Measurements from ENCODE around the gene CCDC187.

Gene CCDC187

DNA sequence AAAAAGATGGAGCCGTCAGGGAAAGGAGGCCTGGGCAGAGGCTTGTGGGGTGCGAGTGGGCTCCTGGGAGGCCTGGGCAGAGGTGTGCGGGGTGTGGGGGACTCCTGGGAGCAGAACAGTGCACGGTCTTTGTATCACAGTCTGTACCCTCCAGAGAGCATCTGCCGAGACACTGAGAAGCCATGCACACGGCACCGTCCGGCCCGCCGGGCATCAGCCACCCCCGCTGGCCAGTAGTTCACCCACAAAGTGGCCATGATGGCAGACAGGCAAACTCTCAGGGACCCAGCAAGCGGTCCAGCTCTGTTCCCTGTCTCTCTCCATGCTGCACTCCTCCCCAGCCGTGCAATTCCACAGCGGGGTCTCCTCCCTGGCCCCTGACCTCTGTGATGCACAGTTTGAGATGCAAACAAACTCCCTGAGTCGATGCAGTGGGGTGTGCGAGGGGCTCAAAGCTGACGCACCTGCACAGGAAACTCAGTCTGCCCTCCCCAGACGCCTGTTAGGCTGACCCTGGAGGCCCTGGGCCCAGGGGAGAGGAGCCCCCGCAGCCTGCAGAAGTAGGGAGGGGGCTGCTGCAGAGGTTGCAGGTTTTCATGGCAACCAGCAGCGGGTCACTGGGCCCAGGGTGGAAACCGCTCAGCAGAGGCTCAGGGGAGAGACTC lies 14.3 kb upstream of the CCDC187 start:
- H3K4me1 Mint-ChIP-seq (ENCODE audit: low read depth in 2 of 2): peaks cover 16 to 21% of the 10 kb centered on the region in 2 donors
- DNase-seq (no peak), ATAC-seq (replicated peaks) (no peak)
- H3K36me3 Mint-ChIP-seq (ENCODE audit: insufficient read depth): peaks cover 25% of the 10 kb centered on the region
- no peak overlapping the region for H3K4me3 Mint-ChIP-seq
- H3K9me3 Mint-ChIP-seq: peaks cover 17 to 22% of the 10 kb centered on the region in 2 donors
- H3K27me3 Mint-ChIP-seq: no peaks in the 10 kb centered on the region
- no peak overlapping the region for H3K27ac Mint-ChIP-seq

DNA sequence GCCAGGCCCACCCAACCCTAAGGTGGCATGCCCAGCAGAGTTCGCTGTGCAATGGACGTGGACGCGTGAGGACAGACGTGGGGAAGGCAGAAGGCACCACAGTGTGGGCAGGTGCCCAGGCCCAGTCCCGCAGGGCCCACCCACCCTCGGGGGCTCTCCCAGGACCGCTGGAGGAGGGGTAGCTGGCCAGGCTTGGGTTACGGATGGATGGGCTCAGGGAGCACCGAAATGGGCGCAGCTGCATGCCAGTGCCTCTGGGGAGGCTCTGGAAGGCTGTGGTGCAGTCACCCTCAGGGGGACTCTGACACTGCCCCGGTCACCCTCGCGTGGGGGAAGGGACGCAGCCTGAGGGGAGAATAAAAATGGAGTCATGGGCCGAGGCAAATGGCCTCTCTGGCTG lies 13.8 kb upstream of the CCDC187 start:
- Mint-ChIP-seq H3K27ac (no peak overlapping the region), H3K27me3 (no peaks in the 10 kb centered on the region), H3K9me3 (peaks cover 17 to 22% of the 10 kb centered on the region in 2 donors), H3K4me1 (ENCODE audit: low read depth in 2 of 2) (peaks cover 16 to 20% of the 10 kb centered on the region in 2 donors), H3K36me3 (ENCODE audit: insufficient read depth) (peaks cover 25% of the 10 kb centered on the region), H3K4me3 (no peak overlapping the region)
- no peak for ATAC-seq (replicated peaks)
- DNase-seq: no peak

DNA sequence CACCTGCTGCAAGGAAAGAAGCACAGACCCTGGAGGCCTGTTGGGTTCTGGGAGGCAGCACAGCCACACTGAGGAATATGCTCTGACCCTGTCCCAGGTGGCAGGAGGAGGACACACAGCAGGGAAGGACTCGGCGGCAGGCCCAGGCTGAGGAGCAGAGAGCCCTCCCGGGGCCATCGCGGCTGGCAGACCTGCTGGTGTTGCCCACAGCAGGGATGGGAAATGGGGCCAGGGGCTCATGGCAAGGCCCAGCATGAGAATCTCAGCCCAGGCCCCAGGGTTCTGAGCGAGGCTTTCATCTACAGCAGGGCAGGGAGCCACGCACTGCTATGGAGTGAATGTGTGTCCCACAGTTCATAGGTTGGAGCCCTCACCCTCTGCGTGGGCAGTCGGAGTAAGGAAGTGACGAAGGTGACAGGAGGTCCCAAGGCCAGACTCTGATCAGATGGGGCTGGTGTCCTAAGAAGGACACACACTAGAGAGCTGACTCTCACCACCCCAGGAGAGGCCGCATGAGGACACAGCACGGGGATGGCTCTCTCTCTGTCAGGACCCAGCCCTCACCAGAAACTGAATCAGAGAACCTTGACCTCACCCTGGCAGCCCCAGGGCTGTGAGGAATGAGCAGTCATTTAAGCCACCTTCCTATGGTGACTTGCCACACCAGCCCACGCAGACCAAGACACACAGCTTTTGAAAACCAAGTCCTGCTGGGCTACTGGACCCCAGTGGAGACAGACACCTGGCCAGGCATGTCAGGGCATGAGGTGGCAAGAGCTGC lies 13.2 kb upstream of the CCDC187 start:
- Mint-ChIP-seq H3K27ac (peak overlapping the region; percentile 99), H3K4me3 (peak overlapping the region; percentile 65 to 71), H3K9me3 (peaks cover 17 to 22% of the 10 kb centered on the region in 2 donors)

DNA sequence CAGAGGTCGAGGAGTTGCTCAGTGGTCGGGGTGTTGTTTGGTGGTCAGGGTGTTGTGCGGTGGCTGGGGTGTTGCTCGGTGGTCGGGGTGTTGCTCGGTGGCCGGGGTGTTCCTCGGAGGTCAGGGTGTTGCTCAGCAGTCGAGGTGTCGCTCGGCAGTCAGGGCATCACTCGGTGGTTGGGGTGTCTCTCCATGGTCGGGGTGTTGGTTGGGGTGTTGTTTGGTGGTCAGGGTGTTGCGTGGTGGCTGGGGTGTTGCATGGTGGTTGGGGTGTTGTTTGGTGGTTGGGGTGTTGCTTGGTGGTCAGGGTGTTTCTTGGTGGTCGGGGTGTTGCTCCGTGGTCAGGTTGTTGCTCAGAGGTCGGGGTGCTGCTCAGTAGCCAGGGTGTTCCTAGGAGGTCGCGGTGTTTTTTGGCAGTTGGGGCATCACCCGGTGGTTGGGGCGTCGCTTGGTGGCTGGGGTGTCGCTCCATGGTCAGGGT lies 12.4 kb upstream of the CCDC187 start:
- peak; percentile 73 to 82 (median 74) for DNase-seq
- peak overlapping the region; percentile 99 for H3K27ac Mint-ChIP-seq
- peak overlapping the region; percentile 65 to 71 for H3K4me3 Mint-ChIP-seq
- H3K36me3 Mint-ChIP-seq (ENCODE audit: insufficient read depth): peaks cover 25% of the 10 kb centered on the region
- peaks cover 17 to 22% of the 10 kb centered on the region in 2 donors for H3K9me3 Mint-ChIP-seq
- H3K27me3 Mint-ChIP-seq: no peaks in the 10 kb centered on the region
- H3K4me1 Mint-ChIP-seq (ENCODE audit: low read depth in 2 of 2): peaks cover 16 to 20% of the 10 kb centered on the region in 2 donors
- peak; percentile 76 for ATAC-seq (replicated peaks)

More for the DNA sequence above, 13.2 kb upstream of the CCDC187 start:
- Mint-ChIP-seq H3K27me3 (no peaks in the 10 kb centered on the region), H3K4me1 (ENCODE audit: low read depth in 2 of 2) (peaks cover 16 to 20% of the 10 kb centered on the region in 2 donors), H3K36me3 (ENCODE audit: insufficient read depth) (peaks cover 25% of the 10 kb centered on the region)
- DNase-seq: no peak
- ATAC-seq (replicated peaks): no peak

DNA sequence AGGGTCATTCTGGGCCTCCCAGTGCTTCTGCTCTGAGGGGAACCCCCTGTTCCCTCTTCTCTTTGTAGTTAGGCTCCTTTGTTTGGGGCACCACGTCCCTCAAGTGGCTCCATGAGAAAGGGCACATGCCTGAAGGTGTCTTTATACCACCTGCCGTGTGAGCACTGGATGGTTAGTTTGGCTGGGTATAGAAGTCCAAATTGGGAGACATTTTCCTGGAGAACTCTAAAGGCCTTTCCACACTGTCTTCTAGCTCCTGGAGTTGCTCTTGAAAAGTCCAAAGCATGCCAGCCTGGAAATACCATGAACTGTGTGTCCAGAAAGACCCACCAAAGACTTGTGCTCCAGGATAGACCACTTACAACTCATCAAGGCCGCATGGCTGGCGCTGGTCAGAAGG lies 11.1 kb upstream of the CCDC187 start:
- Mint-ChIP-seq H3K27me3 (no peaks in the 10 kb centered on the region), H3K27ac (peak overlapping the region; percentile 99), H3K36me3 (ENCODE audit: insufficient read depth) (peaks cover 25% of the 10 kb centered on the region), H3K4me3 (peak overlapping the region; percentile 65 to 71), H3K9me3 (peaks cover 17 to 22% of the 10 kb centered on the region in 2 donors), H3K4me1 (ENCODE audit: low read depth in 2 of 2) (peaks cover 16 to 20% of the 10 kb centered on the region in 2 donors)
- ATAC-seq (replicated peaks): no peak
- DNase-seq: no peak

DNA sequence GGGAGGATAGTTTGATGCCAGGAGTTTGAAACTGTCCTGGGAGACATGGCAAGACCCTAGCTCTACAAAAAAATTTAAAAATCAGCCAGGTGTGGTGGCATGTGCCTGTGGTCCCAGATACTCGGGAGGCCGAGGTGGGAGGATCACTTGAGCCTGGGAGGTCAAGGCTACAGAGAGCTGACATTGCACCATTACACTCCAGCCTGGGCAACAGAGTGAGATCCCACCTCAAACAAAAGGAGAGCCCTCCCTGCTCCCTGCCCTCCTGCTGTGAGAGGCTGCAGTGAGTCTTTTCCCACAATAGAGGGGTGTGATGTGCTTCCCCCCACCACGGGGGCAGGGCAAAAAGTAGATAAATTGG lies 10.1 kb upstream of the CCDC187 start:
- Mint-ChIP-seq H3K4me1 (ENCODE audit: low read depth in 2 of 2) (peaks cover 16 to 20% of the 10 kb centered on the region in 2 donors), H3K27ac (no peak overlapping the region), H3K36me3 (ENCODE audit: insufficient read depth) (peaks cover 21% of the 10 kb centered on the region), H3K4me3 (no peak overlapping the region), H3K9me3 (peaks cover 17 to 22% of the 10 kb centered on the region in 2 donors), H3K27me3 (no peaks in the 10 kb centered on the region)
- ATAC-seq (replicated peaks) (no peak), DNase-seq (no peak)

DNA sequence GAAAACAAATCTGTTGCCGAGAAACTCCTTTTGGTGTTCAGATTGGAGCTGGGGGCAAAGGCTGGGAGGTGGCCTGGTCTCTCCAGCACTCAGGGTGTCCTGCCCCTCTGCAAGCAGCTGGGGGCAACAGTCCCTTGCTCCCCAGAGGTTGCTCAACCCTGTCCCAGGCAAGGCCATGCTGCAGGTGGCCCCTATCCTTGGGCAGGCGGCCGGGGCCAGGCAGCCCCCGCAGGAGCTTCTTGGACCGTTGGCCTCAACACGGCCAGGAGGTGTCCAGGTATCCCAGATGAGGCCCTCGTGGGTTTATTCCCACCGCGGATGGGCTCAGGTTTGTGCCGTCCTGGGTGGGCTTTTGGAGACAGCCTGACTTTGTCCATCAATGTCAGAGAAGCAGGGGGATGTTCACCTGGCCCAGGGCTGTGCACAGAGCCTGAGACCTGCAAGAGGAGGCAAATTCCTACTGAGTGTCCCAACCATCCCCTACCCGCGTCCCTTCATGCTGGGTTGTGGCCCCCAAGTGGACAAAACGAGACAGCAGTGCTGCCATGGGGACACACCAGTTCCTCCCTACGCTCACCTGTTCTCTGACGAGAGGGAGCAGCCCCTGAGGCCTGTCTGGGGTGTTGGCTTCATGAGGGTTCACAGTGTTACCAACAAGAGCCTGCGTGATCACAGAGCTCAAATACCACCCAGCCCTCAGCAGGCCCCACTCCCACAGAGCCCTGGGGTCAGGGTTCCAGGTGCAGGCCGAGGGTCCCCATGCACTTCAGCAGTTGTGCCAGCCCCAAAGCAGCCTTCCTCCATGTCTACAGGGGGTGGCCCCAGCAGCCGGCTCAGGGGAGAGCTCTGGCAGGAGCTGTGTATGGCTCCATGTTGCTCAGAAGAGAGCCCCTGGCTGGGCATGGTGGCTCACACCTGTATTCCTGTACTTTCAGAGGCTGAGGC lies 9.5 kb upstream of the CCDC187 start:
- Mint-ChIP-seq H3K4me3 (no peak overlapping the region), H3K4me1 (ENCODE audit: low read depth in 2 of 2) (peaks cover 16 to 20% of the 10 kb centered on the region in 2 donors), H3K27ac (no peak overlapping the region), H3K9me3 (peaks cover 17 to 22% of the 10 kb centered on the region in 2 donors), H3K36me3 (ENCODE audit: insufficient read depth) (peaks cover 21% of the 10 kb centered on the region), H3K27me3 (no peaks in the 10 kb centered on the region)
- ATAC-seq (replicated peaks): no peak
- no peak for DNase-seq

DNA sequence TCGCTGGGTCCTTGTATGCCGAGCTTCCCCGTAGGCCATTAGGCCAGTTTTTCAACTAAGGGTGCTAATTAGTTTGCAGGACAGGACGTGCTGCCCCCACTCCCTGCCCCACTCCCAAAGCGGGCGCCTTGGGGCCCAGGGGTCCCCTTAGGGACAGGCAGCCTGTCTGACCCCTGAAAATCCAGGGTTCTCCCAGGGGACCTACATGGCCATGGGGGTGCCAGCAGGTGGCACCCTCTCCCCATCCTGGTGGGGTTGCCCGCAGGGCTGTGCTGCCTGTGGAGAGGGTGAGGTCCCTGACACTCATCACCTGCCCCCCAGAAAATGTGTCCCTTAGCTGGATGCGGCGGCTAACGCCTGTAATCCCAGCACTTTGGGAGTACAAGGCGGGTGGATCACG lies 8.5 kb upstream of the CCDC187 start:
- H3K27me3 Mint-ChIP-seq: no peaks in the 10 kb centered on the region
- ATAC-seq (replicated peaks) (no peak), DNase-seq (peak in 1 of 3 experiments; percentile 32)
- H3K9me3 Mint-ChIP-seq: peaks cover 17 to 22% of the 10 kb centered on the region in 2 donors
- H3K4me1 Mint-ChIP-seq (ENCODE audit: low read depth in 2 of 2): peaks cover 16 to 20% of the 10 kb centered on the region in 2 donors
- no peak overlapping the region for H3K4me3 Mint-ChIP-seq
- no peak overlapping the region for H3K27ac Mint-ChIP-seq
- peaks cover 21% of the 10 kb centered on the region for H3K36me3 Mint-ChIP-seq (ENCODE audit: insufficient read depth)

DNA sequence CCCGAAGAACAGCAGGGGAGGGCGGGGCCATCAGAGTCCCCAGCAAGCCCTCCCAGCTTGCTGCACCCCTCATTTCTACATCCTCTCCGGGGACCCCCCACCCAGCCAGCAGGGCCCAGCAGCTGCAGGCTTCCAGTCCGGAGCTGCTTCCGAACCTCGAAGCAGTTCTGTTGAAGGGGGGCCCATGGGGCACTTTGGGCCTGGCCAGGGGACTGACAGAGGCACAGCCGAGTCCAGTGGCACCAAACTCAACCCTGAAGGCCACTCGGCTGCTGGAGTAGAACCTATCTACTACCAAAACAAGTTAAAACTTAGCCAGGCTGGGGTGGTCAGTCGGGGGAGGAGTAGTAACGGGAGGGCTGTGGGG lies 8.1 kb upstream of the CCDC187 start:
- Mint-ChIP-seq H3K27me3 (no peaks in the 10 kb centered on the region), H3K36me3 (ENCODE audit: insufficient read depth) (peaks cover 19% of the 10 kb centered on the region), H3K4me1 (ENCODE audit: low read depth in 2 of 2) (peaks cover 16 to 19% of the 10 kb centered on the region in 2 donors), H3K9me3 (peaks cover 17 to 22% of the 10 kb centered on the region in 2 donors), H3K27ac (no peak overlapping the region), H3K4me3 (no peak overlapping the region)
- no peak for DNase-seq
- no peak for ATAC-seq (replicated peaks)

DNA sequence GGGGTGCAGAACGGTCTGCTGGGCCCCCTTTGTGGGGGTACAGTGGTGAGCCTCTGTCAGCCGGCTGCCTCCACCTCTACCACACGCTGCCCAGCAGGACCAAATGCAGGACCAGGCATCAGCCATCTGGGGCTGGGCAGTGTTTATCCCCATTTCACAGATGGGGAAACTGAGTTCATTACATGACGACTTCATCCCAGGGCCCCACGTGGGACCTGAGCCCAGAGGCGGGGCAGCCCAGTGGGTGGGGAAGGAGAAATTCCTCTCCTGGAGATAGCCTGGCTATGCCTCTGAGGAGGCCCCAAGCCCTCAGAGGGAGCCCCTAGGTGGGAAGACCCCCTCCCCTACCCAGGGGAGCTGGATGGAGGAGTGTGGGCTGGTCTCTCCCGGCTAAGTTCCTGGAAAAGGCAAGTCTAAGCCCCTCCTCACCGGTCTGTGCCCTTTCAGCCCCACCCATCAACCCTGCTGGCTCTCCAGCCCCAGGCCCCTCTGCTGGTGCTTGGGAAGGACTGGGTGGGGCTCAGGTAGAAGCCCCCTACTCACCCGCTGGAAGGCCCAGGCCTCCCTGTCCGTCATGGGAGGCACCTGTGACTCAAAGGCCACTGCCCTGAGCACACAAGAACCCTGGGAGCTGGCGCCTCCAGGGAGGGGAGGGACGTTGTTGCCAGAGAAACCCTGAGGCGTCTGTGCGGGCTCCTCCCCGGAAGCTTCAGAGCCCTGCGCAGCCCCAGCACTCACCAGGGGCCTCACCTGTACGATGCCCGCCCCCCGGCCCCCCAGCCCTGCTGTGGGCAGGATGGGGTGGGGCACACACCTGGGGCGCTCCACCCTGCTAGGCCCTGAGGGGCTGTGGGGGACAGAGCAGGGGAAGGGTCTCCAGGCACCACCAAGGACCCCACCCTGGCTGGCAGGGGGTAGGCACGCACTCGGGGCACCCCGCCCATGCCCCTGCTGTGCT lies 7.4 kb upstream of the CCDC187 start:
- no peak overlapping the region for H3K27ac Mint-ChIP-seq
- ATAC-seq (replicated peaks): no peak
- H3K27me3 Mint-ChIP-seq: no peaks in the 10 kb centered on the region

DNA sequence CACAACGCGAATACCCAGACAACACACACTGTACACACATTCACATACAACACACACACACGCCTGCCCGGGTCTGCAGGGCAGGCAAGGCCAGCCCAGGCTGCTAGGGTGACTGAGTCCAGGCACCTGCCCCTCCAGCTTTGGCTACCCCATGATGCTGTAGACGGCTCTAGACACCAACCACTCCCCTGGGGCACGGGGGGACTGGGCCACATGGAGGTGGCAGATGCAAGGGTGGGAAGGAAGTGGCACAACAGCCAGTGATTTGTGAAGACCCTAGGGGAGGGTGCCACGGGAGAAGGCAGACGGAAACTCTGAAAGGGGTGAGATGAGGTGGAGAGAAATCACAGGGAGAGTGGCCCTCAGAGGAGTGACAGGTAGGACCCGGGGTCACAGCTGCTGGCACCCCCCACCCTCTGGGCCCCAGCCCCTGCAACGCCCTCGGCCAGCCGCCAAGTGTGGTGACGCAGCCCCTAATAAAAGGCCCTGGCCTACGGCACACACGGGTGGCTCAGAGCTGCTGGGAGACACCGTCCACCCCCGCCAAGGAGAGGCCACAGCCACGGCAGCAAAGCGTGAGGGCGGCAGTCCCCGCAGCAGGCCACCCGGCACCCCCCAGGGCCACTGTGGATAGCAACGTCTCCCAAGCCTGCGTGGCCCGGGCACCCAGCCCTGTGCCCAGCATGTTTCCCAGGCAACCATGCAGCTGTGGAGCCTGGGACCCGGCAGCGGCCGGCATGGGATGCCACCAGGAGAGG lies 6.6 kb upstream of the CCDC187 start:
- peaks cover 8% of the 10 kb centered on the region in 2 donors for H3K4me1 Mint-ChIP-seq (ENCODE audit: low read depth in 2 of 2)
- no peak overlapping the region for H3K4me3 Mint-ChIP-seq
- no peaks in the 10 kb centered on the region for H3K27me3 Mint-ChIP-seq
- peaks cover 3% of the 10 kb centered on the region for H3K36me3 Mint-ChIP-seq (ENCODE audit: insufficient read depth)
- DNase-seq (no peak), ATAC-seq (replicated peaks) (no peak)
- H3K9me3 Mint-ChIP-seq: peaks cover 9 to 11% of the 10 kb centered on the region in 2 donors
- no peak overlapping the region for H3K27ac Mint-ChIP-seq

More for the DNA sequence above, 7.4 kb upstream of the CCDC187 start:
- H3K36me3 Mint-ChIP-seq (ENCODE audit: insufficient read depth): peaks cover 12% of the 10 kb centered on the region
- H3K4me1 Mint-ChIP-seq (ENCODE audit: low read depth in 2 of 2): peaks cover 11 to 13% of the 10 kb centered on the region in 2 donors
- peaks cover 15 to 19% of the 10 kb centered on the region in 2 donors for H3K9me3 Mint-ChIP-seq
- DNase-seq: no peak
- H3K4me3 Mint-ChIP-seq: no peak overlapping the region

DNA sequence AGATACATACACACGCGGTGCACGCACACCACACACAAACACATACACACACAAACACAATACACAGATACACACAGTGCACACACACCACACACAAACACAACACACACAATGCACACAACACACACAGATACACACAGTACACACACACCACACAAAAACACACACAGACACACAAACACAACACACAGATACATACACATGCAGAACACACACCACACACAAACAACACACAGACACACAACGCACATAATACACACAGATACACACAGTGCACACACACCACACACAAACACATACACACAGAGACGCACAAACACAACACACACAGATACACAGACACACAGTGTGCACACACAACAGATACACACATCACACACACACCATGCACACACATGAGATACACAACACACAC lies 5.9 kb upstream of the CCDC187 start:
- Mint-ChIP-seq H3K27ac (no peak overlapping the region), H3K27me3 (no peaks in the 10 kb centered on the region), H3K9me3 (peaks cover 3 to 4% of the 10 kb centered on the region in 2 donors), H3K4me1 (ENCODE audit: low read depth in 2 of 2) (peaks cover 3 to 4% of the 10 kb centered on the region in 2 donors), H3K36me3 (ENCODE audit: insufficient read depth) (peaks cover 3% of the 10 kb centered on the region), H3K4me3 (no peak overlapping the region)
- DNase-seq (no peak), ATAC-seq (replicated peaks) (no peak)

Measured in effector memory CD8-positive, alpha-beta T cell (primary cell).